IMR-90 (cell line): ENCODE results near the gene PDE4B. TPM values are rescaled to one million over a fixed set of nuclear protein-coding genes. Genes with fewer than 3 reads are reported as not detected.

Experiments
- ATAC-seq: fragments of 200-7000 bp; cut with Tn5 transposase; 2 replicates; pipeline ENCODE4 v1.9.1; 2020; ENCODE audit warnings: low read depth, mild to moderate bottlenecking, moderate library complexity
- BruUV-seq: library from RNA; stranded (reverse); fragments of 400-500 nt; replicated peaks from 2 replicates; lab custom pipeline; 2021; lab: Mats Ljungman, UMichigan
- CTCF ChIA-PET: fragments of 300-600 bp; formaldehyde crosslinking; extraction: SDS; loops from one replicate; lab custom pipeline; 2021; ENCODE audit warnings: antibody characterized with exemption; lab: Yijun Ruan, JAX
- POLR2A ChIA-PET: fragments of 300-600 bp; sonication (Branson Sonifier 250); formaldehyde crosslinking; loops from one replicate; lab custom pipeline; 2022; ENCODE audit warnings: antibody characterized with exemption; ENCODE audit not compliant: unreplicated experiment; lab: Charles Lee
- DNase-seq: peaks from one replicate; pipeline ENCODE4 v3.0.0; 2013
- H2AFZ ChIP-seq: replicated peaks from 2 replicates; pipeline ENCODE3; 2013; ENCODE audit warnings: low read length, mild to moderate bottlenecking; ENCODE audit not compliant: poor library complexity
- H2AK5ac ChIP-seq: 2 replicates; pipeline ENCODE4 v1.6.1; 2013; ENCODE audit warnings: low read depth, low read length, inconsistent platforms
- H2AK9ac ChIP-seq: replicated peaks from 2 replicates; pipeline ENCODE3; 2013; ENCODE audit warnings: mild to moderate bottlenecking, low read depth, low read length, moderate library complexity; ENCODE audit not compliant: poor library complexity
- H2BK120ac ChIP-seq: 2 replicates; pipeline ENCODE4 v1.6.1; 2013; ENCODE audit warnings: low read depth, low read length, inconsistent platforms
- H2BK15ac ChIP-seq: 3 replicates; pipeline ENCODE4 v1.6.1; 2013; ENCODE audit warnings: low read depth, low read length, inconsistent platforms
- H2BK20ac ChIP-seq: 2 replicates; pipeline ENCODE4 v1.6.1; 2013; ENCODE audit warnings: low read depth, mild to moderate bottlenecking, inconsistent platforms, low read length, moderate library complexity
- H2BK5ac ChIP-seq: 2 replicates; pipeline ENCODE4 v1.6.1; 2013; ENCODE audit warnings: mild to moderate bottlenecking, low read depth, low read length, inconsistent platforms; ENCODE audit not compliant: poor library complexity, severe bottlenecking
- H3K14ac ChIP-seq: replicated peaks from 2 replicates; pipeline ENCODE4 v1.6.1; 2013; ENCODE audit warnings: low read depth, low read length, inconsistent platforms
- H3K18ac ChIP-seq: 2 replicates; pipeline ENCODE4 v1.6.1; 2013; ENCODE audit warnings: low read depth, low read length, control low read depth
- H3K23ac ChIP-seq: 2 replicates; pipeline ENCODE4 v1.6.1; 2013; ENCODE audit warnings: low read depth, low read length, inconsistent platforms
- H3K27ac ChIP-seq: 2 replicates; pipeline ENCODE4 v1.5.1; 2013; ENCODE audit warnings: mild to moderate bottlenecking, control low read depth, low read length; ENCODE audit not compliant: insufficient read depth
- H3K27me3 ChIP-seq: 2 replicates; pipeline ENCODE4 v1.6.1; 2013; ENCODE audit warnings: low read length; ENCODE audit not compliant: control insufficient read depth, insufficient read depth
- H3K36me3 ChIP-seq: 2 replicates; pipeline ENCODE4 v1.6.1; 2013; ENCODE audit warnings: low read length, mixed read lengths; ENCODE audit not compliant: control insufficient read depth, insufficient read depth
- H3K4ac ChIP-seq: 2 replicates; pipeline ENCODE4 v1.6.1; 2013; ENCODE audit warnings: low read depth, low read length, inconsistent platforms
- H3K4me1 ChIP-seq: 2 replicates; pipeline ENCODE4 v1.6.1; 2013; ENCODE audit warnings: low read length, mixed read lengths; ENCODE audit not compliant: control insufficient read depth, insufficient read depth
- H3K4me2 ChIP-seq: 2 replicates; pipeline ENCODE4 v1.6.1; 2013; ENCODE audit warnings: low read depth, mild to moderate bottlenecking, control low read depth, low read length, moderate library complexity
- H3K4me3 ChIP-seq: 2 replicates; pipeline ENCODE4 v1.5.1; 2013; ENCODE audit warnings: low read depth, mild to moderate bottlenecking, control low read depth, low read length, moderate library complexity; ENCODE audit not compliant: insufficient read depth
- H3K56ac ChIP-seq: 2 replicates; pipeline ENCODE4 v1.6.1; 2013; ENCODE audit warnings: low read length, inconsistent platforms; ENCODE audit not compliant: insufficient read depth; ENCODE audit errors: extremely low read depth
- H3K79me1 ChIP-seq, 2 experiments: 2 replicates each; pipeline ENCODE4 v1.6.1; 2013; ENCODE audit warnings: low read length in 2 of 2, inconsistent platforms in 1 of 2, low read depth in 1 of 2
- H3K9ac ChIP-seq: 2 replicates; pipeline ENCODE4 v1.6.1; 2013; ENCODE audit warnings: low read depth, low read length, control low read depth
- H3K9me1 ChIP-seq: 2 replicates; pipeline ENCODE4 v1.6.1; 2013; ENCODE audit warnings: low read length, inconsistent platforms; ENCODE audit not compliant: insufficient read depth
- H3K9me3 ChIP-seq: 2 replicates; pipeline ENCODE4 v1.6.1; 2013; ENCODE audit warnings: low read length; ENCODE audit not compliant: control insufficient read depth, insufficient read depth
- H4K20me1 ChIP-seq: 2 replicates; pipeline ENCODE4 v1.6.1; 2013; ENCODE audit warnings: low read length, inconsistent platforms; ENCODE audit not compliant: insufficient read depth
- H4K5ac ChIP-seq: 2 replicates; pipeline ENCODE4 v1.6.1; 2013; ENCODE audit warnings: mild to moderate bottlenecking, low read depth, low read length, control low read depth
- H4K8ac ChIP-seq, 2 experiments: 2 replicates each; pipeline ENCODE4 v1.6.1; 2013; ENCODE audit warnings: low read depth in 2 of 2, low read length in 2 of 2, control low read depth in 1 of 2, inconsistent platforms in 1 of 2
- H4K91ac ChIP-seq: 2 replicates; pipeline ENCODE4 v1.6.1; 2013; ENCODE audit warnings: low read depth, low read length, inconsistent platforms; ENCODE audit not compliant: insufficient read depth
- BHLHE40 ChIP-seq: fragments of 150-350 bp; IDR thresholded peaks from 2 replicates; pipeline ENCODE4 v1.6.1; 2016; ENCODE audit warnings: mild to moderate bottlenecking, low read depth, low read length
- POLR2A ChIP-seq: IDR thresholded peaks from 2 replicates; pipeline ENCODE4 v1.6.1; 2012; ENCODE audit warnings: mild to moderate bottlenecking, low read depth, low read length
- RFX5 ChIP-seq: IDR thresholded peaks from 2 replicates; pipeline ENCODE4 v1.8.0; 2012; ENCODE audit warnings: low read depth, mild to moderate bottlenecking, low read length, moderate library complexity
- SMC3 ChIP-seq: fragments of 150-350 bp; IDR thresholded peaks from 2 replicates; pipeline ENCODE4 v1.6.1; 2016; ENCODE audit warnings: low read depth, mild to moderate bottlenecking, antibody characterized with exemption, low read length, moderate library complexity
- WGBS, 2 experiments: methylation state at CpG; one replicate each; pipeline versions ENCODE4 v1.1.5 to v1.1.7; 2013; ENCODE audit warnings: missing lambda C conversion rate in 2 of 2; ENCODE audit not compliant: insufficient read length in 1 of 2; ENCODE audit errors: extremely low coverage in 2 of 2; 5-methylcytosine and 5-hydroxymethylcytosine counted together
- dilution Hi-C: fragments of 300-500 bp; cut with HindIII; formaldehyde crosslinking; loops from one replicate; pipeline ENCODE4 v1.14.3; 2018; ENCODE audit warnings: low sequenced_read_pairs; ENCODE audit not compliant: unreplicated experiment
- in situ Hi-C: fragments of 300-500 bp; cut with MboI; formaldehyde crosslinking; loops from 3 replicates; pipeline ENCODE4 v1.14.3; 2019; ENCODE audit warnings: low sequenced_read_pairs, inconsistent platforms, mixed read lengths
- intact Hi-C: fragments of 100-400 bp; cut with micrococcal nuclease; formaldehyde crosslinking; loops from 2 replicates; pipeline ENCODE4 v1.10.0; 2022
- polyA plus RNA-seq, 3 experiments: library from polyadenylated mRNA; depleted of rRNA; stranded (reverse); fragments of >200 nt; gene quantifications; 2 replicates each; pipeline ENCODE4 v1.2.3, GENCODE V29; 2012; ENCODE audit warnings: low replicate concordance in 1 of 3
- total RNA-seq: library from RNA; depleted of rRNA; stranded (reverse); fragments of >200 nt; gene quantifications from 2 replicates; pipeline ENCODE4 v1.2.3, GENCODE V29; 2012

The PDE4B gene
- total and polyA plus RNA-seq, 2 of the 4 experiments (the other 2 are of a cell fraction): 5.8 to 21.3 TPM

GRCh38 chr1:66415866-66416265 is 623.2 kb downstream of the PDE4B start:
- Histone ChIP-seq H3K4ac (no peak overlapping the region), H3K4me1 (peaks cover 18% of the 10 kb centered on the region), H4K20me1 (no peaks in the 10 kb centered on the region), H3K18ac (peak overlapping the region; percentile 72), H3K4me2 (no peak overlapping the region), H4K8ac (peak overlapping the region in 1 of 2 experiments; percentile 22; a peak in 1 of 4 replicates), H3K56ac (no peak overlapping the region), H2BK15ac (peak overlapping the region; percentile 28; the same call in 1 of the 3 replicates), H2BK5ac (peak overlapping the region; percentile 46), H2AFZ (no peak overlapping the region), H3K36me3 (no peaks in the 10 kb centered on the region), H4K91ac (no peak overlapping the region), H2AK5ac (0 out of 2 replicates have a peak overlapping the region, but pooled peaks have one; percentile 4), H3K79me1 (no peaks in the 10 kb centered on the region), H3K9me1 (peaks cover 6% of the 10 kb centered on the region; the same call in 1 of the 2 replicates), H3K23ac (no peak overlapping the region), H3K27me3 (no peaks in the 10 kb centered on the region), H3K27ac (peak overlapping the region; percentile 20; the same call in 1 of the 2 replicates), H4K5ac (no peak overlapping the region; the same call in 1 of the 2 replicates), H3K9me3 (peaks cover 10% of the 10 kb centered on the region), H2AK9ac (no peak overlapping the region), H2BK20ac (0 out of 2 replicates have a peak overlapping the region, but pooled peaks have one; percentile 20), H2BK120ac (peak overlapping the region; percentile 49; the same call in 1 of the 2 replicates), H3K14ac (0 out of 2 replicates have a peak overlapping the region, but pooled peaks have one; percentile 57), H3K4me3 (no peak overlapping the region), H3K9ac (no peak overlapping the region)
- intact Hi-C loops: no loop called here
- in situ Hi-C loops: no loop called here
- WGBS, 2 experiments: no CpG with 5 or more reads among the region's 1 CpG
- POLR2A ChIA-PET: no interaction called here
- BruUV-seq: no TSS peak
- ATAC-seq (peak; percentile 42), DNase-seq (no peak)
- dilution Hi-C loops: no loop called here
- CTCF ChIA-PET: no interaction called here
- TF ChIP-seq POLR2A (no peak), SMC3 (no peak), BHLHE40 (no peak), RFX5 (no peak)
